ENCODE results near the gene PPP1R8. TPM values are rescaled to one million over a fixed set of nuclear protein-coding genes. Genes with fewer than 3 reads are reported as not detected.

PPP1R8 gene
- total RNA-seq, 1 experiment from 2014 or later = 39.5 TPM

DNA sequence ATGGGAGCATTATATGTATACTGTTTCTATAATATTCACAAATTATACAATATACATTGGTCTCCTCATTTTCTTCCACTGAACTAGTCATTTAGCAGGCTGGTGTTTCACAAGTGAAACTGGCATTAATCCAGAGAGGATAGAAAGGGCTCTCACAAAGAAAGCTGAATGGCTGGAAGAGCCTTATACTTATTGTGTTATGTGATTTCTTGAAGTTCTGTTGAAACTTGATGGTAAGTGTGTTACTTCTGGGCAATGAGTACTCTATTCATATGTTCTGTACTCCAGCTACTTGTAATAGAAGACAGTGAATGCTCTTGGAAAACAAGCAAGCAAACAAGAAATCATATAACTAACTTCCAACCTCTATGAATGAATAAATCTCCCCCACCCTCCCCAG is 42.7 kb upstream of the PPP1R8 start:
- CTCF ChIA-PET = interaction anchor here (0.5 kb wide), 1 partner anchor 479 kb away, joined by 4 read pairs; no protein-coding TSS in a partner anchor
- DNase-seq (ENCODE audit: low spot score) (no peak), ATAC-seq (no peak)
- Mint-ChIP-seq H3K27ac (no peak overlapping the region), H3K4me1 (no peaks in the 10 kb centered on the region), H3K9me3 (peaks cover 11% of the 10 kb centered on the region; the same call in 1 of the 2 replicates), H3K27me3 (ENCODE audit: low read depth) (no peaks in the 10 kb centered on the region), H3K36me3 (peaks cover 11% of the 10 kb centered on the region), H3K4me3 (no peak overlapping the region)
- TF ChIP-seq, protein P1, sequence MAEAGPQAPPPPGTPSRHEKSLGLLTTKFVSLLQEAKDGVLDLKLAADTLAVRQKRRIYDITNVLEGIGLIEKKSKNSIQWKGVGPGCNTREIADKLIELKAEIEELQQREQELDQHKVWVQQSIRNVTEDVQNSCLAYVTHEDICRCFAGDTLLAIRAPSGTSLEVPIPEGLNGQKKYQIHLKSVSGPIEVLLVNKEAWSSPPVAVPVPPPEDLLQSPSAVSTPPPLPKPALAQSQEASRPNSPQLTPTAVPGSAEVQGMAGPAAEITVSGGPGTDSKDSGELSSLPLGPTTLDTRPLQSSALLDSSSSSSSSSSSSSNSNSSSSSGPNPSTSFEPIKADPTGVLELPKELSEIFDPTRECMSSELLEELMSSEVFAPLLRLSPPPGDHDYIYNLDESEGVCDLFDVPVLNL (CRISPR knock-in tag; IDR thresholded peaks at IDR 0.05; ENCODE audit: borderline replicate concordance, low read depth) = no peak
- POLR2A ChIA-PET = no interaction called here

GRCh38 chr1:27789540-27790041 is 41.0 kb upstream of the PPP1R8 start:
- Mint-ChIP-seq H3K36me3 (peaks cover 14% of the 10 kb centered on the region), H3K4me1 (no peaks in the 10 kb centered on the region), H3K27ac (no peak overlapping the region), H3K4me3 (no peak overlapping the region), H3K27me3 (ENCODE audit: low read depth) (no peaks in the 10 kb centered on the region), H3K9me3 (peaks cover 11% of the 10 kb centered on the region; the same call in 1 of the 2 replicates)
- DNase-seq (ENCODE audit: low spot score) (no peak), ATAC-seq (no peak)
- ChIA-PET CTCF (no interaction called here), POLR2A (no interaction called here)
- TF ChIP-seq, protein P2, sequence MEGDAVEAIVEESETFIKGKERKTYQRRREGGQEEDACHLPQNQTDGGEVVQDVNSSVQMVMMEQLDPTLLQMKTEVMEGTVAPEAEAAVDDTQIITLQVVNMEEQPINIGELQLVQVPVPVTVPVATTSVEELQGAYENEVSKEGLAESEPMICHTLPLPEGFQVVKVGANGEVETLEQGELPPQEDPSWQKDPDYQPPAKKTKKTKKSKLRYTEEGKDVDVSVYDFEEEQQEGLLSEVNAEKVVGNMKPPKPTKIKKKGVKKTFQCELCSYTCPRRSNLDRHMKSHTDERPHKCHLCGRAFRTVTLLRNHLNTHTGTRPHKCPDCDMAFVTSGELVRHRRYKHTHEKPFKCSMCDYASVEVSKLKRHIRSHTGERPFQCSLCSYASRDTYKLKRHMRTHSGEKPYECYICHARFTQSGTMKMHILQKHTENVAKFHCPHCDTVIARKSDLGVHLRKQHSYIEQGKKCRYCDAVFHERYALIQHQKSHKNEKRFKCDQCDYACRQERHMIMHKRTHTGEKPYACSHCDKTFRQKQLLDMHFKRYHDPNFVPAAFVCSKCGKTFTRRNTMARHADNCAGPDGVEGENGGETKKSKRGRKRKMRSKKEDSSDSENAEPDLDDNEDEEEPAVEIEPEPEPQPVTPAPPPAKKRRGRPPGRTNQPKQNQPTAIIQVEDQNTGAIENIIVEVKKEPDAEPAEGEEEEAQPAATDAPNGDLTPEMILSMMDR (IDR thresholded peaks at IDR 0.05) = no peak
- TF ChIP-seq, protein P3, sequence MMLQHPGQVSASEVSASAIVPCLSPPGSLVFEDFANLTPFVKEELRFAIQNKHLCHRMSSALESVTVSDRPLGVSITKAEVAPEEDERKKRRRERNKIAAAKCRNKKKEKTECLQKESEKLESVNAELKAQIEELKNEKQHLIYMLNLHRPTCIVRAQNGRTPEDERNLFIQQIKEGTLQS (CRISPR knock-in tag; conservative IDR thresholded peaks at IDR 0.05) = no peak
- TF ChIP-seq, protein P4, sequence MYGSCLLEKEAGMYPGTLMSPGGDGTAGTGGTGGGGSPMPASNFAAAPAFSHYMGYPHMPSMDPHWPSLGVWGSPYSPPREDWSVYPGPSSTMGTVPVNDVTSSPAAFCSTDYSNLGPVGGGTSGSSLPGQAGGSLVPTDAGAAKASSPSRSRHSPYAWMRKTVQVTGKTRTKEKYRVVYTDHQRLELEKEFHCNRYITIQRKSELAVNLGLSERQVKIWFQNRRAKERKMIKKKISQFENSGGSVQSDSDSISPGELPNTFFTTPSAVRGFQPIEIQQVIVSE (CRISPR knock-in tag; IDR thresholded peaks at IDR 0.05; ENCODE audit: borderline replicate concordance) = no peak
- TF ChIP-seq, protein P5, sequence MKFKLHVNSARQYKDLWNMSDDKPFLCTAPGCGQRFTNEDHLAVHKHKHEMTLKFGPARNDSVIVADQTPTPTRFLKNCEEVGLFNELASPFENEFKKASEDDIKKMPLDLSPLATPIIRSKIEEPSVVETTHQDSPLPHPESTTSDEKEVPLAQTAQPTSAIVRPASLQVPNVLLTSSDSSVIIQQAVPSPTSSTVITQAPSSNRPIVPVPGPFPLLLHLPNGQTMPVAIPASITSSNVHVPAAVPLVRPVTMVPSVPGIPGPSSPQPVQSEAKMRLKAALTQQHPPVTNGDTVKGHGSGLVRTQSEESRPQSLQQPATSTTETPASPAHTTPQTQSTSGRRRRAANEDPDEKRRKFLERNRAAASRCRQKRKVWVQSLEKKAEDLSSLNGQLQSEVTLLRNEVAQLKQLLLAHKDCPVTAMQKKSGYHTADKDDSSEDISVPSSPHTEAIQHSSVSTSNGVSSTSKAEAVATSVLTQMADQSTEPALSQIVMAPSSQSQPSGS (CRISPR knock-in tag; IDR thresholded peaks at IDR 0.05; ENCODE audit: borderline replicate concordance, low read depth) = no peak
- TF ChIP-seq, protein P6, sequence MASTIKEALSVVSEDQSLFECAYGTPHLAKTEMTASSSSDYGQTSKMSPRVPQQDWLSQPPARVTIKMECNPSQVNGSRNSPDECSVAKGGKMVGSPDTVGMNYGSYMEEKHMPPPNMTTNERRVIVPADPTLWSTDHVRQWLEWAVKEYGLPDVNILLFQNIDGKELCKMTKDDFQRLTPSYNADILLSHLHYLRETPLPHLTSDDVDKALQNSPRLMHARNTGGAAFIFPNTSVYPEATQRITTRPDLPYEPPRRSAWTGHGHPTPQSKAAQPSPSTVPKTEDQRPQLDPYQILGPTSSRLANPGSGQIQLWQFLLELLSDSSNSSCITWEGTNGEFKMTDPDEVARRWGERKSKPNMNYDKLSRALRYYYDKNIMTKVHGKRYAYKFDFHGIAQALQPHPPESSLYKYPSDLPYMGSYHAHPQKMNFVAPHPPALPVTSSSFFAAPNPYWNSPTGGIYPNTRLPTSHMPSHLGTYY (CRISPR knock-in tag; IDR thresholded peaks at IDR 0.05) = no peak
- TF ChIP-seq, protein P7, sequence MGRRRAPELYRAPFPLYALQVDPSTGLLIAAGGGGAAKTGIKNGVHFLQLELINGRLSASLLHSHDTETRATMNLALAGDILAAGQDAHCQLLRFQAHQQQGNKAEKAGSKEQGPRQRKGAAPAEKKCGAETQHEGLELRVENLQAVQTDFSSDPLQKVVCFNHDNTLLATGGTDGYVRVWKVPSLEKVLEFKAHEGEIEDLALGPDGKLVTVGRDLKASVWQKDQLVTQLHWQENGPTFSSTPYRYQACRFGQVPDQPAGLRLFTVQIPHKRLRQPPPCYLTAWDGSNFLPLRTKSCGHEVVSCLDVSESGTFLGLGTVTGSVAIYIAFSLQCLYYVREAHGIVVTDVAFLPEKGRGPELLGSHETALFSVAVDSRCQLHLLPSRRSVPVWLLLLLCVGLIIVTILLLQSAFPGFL (CRISPR knock-in tag; IDR thresholded peaks at IDR 0.05; ENCODE audit: borderline replicate concordance) = no peak
- TF ChIP-seq ZNF317 (CRISPR knock-in tag; IDR thresholded peaks at IDR 0.05; ENCODE audit: borderline replicate concordance, low read depth) (no peak), TEAD4 (CRISPR knock-in tag; IDR thresholded peaks at IDR 0.05) (no peak), NR3C1 (CRISPR knock-in tag; conservative IDR thresholded peaks at IDR 0.05; ENCODE audit: low read depth) (no peak), TEAD1 (CRISPR knock-in tag; IDR thresholded peaks at IDR 0.05) (no peak), STAT6 (CRISPR knock-in tag; conservative IDR thresholded peaks at IDR 0.05; ENCODE audit: low read depth) (no peak), NFYB (CRISPR knock-in tag; conservative IDR thresholded peaks at IDR 0.05; ENCODE audit: low read depth) (no peak), SOX15 (CRISPR knock-in tag; IDR thresholded peaks at IDR 0.05) (no peak), NFATC4 (CRISPR knock-in tag; IDR thresholded peaks at IDR 0.05) (no peak)
- TF ChIP-seq, protein P8, sequence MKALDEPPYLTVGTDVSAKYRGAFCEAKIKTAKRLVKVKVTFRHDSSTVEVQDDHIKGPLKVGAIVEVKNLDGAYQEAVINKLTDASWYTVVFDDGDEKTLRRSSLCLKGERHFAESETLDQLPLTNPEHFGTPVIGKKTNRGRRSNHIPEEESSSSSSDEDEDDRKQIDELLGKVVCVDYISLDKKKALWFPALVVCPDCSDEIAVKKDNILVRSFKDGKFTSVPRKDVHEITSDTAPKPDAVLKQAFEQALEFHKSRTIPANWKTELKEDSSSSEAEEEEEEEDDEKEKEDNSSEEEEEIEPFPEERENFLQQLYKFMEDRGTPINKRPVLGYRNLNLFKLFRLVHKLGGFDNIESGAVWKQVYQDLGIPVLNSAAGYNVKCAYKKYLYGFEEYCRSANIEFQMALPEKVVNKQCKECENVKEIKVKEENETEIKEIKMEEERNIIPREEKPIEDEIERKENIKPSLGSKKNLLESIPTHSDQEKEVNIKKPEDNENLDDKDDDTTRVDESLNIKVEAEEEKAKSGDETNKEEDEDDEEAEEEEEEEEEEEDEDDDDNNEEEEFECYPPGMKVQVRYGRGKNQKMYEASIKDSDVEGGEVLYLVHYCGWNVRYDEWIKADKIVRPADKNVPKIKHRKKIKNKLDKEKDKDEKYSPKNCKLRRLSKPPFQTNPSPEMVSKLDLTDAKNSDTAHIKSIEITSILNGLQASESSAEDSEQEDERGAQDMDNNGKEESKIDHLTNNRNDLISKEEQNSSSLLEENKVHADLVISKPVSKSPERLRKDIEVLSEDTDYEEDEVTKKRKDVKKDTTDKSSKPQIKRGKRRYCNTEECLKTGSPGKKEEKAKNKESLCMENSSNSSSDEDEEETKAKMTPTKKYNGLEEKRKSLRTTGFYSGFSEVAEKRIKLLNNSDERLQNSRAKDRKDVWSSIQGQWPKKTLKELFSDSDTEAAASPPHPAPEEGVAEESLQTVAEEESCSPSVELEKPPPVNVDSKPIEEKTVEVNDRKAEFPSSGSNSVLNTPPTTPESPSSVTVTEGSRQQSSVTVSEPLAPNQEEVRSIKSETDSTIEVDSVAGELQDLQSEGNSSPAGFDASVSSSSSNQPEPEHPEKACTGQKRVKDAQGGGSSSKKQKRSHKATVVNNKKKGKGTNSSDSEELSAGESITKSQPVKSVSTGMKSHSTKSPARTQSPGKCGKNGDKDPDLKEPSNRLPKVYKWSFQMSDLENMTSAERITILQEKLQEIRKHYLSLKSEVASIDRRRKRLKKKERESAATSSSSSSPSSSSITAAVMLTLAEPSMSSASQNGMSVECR (CRISPR knock-in tag; IDR thresholded peaks at IDR 0.05; ENCODE audit: borderline replicate concordance) = no peak
- TF ChIP-seq, protein P9, sequence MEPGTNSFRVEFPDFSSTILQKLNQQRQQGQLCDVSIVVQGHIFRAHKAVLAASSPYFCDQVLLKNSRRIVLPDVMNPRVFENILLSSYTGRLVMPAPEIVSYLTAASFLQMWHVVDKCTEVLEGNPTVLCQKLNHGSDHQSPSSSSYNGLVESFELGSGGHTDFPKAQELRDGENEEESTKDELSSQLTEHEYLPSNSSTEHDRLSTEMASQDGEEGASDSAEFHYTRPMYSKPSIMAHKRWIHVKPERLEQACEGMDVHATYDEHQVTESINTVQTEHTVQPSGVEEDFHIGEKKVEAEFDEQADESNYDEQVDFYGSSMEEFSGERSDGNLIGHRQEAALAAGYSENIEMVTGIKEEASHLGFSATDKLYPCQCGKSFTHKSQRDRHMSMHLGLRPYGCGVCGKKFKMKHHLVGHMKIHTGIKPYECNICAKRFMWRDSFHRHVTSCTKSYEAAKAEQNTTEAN (CRISPR knock-in tag; IDR thresholded peaks at IDR 0.05) = no peak

All from WTC11 (cell line).